Loucy (cell line): Measurements from ENCODE around the gene CUL3.

Source experiments
- H2AFZ ChIP-seq: fragments of 200-600 bp; sonication (generic); 2 replicates; pipeline ENCODE4 v1.6.0; 2016; ENCODE audit warnings: antibody characterized with exemption, mild to moderate bottlenecking, low read length, moderate library complexity
- H3F3A ChIP-seq: fragments of 200-600 bp; 2 replicates; pipeline ENCODE4 v1.6.0; 2016; ENCODE audit warnings: antibody characterized with exemption, low read depth, mild to moderate bottlenecking
- H3K27me3 ChIP-seq: fragments of 200-600 bp; sonication (generic); 2 replicates; pipeline ENCODE4 v1.6.1; 2014; ENCODE audit warnings: low read length, mild to moderate bottlenecking; ENCODE audit not compliant: insufficient read depth, poor library complexity, severe bottlenecking
- H3K36me3 ChIP-seq: fragments of 200-600 bp; sonication (generic); 2 replicates; pipeline ENCODE4 v1.6.1; 2016; ENCODE audit warnings: low read length; ENCODE audit not compliant: insufficient read depth
- H3K4me1 ChIP-seq: fragments of 200-600 bp; sonication (generic); 2 replicates; pipeline ENCODE4 v1.5.1; 2014; ENCODE audit warnings: low read length, mild to moderate bottlenecking; ENCODE audit not compliant: insufficient read depth, poor library complexity, severe bottlenecking
- H3K4me2 ChIP-seq: fragments of 200-600 bp; sonication (generic); 2 replicates; pipeline ENCODE4 v1.6.0; 2014; ENCODE audit warnings: antibody characterized with exemption, low read length, low read depth, mild to moderate bottlenecking; ENCODE audit not compliant: poor library complexity, severe bottlenecking
- H3K4me3 ChIP-seq: fragments of 200-600 bp; sonication (generic); 2 replicates; pipeline ENCODE4 v1.5.1; 2014; ENCODE audit warnings: low read length, mild to moderate bottlenecking, mixed read lengths; ENCODE audit not compliant: poor library complexity, severe bottlenecking
- H3K79me2 ChIP-seq: fragments of 200-600 bp; sonication (generic); 2 replicates; pipeline ENCODE4 v1.6.1; 2014; ENCODE audit warnings: low read length; ENCODE audit not compliant: insufficient read depth
- H3K9ac ChIP-seq: fragments of 200-600 bp; sonication (generic); 2 replicates; pipeline ENCODE4 v1.6.0; 2014; ENCODE audit warnings: mild to moderate bottlenecking, low read depth, low read length, moderate library complexity; ENCODE audit not compliant: poor library complexity, severe bottlenecking
- H3K9me2 ChIP-seq: fragments of 200-600 bp; sonication (generic); replicated peaks from 2 replicates; pipeline ENCODE4 v1.6.1; 2016; ENCODE audit warnings: low read depth, low read length, mixed read lengths
- H3K9me3 ChIP-seq: fragments of 200-600 bp; sonication (generic); 2 replicates; pipeline ENCODE4 v1.6.1; 2014; ENCODE audit warnings: mild to moderate bottlenecking, antibody characterized with exemption, low read length, low read depth; ENCODE audit not compliant: insufficient read depth
- H4K20me1 ChIP-seq: fragments of 200-600 bp; sonication (generic); 2 replicates; pipeline ENCODE4 v1.6.0; 2014; ENCODE audit warnings: antibody characterized with exemption, low read length, mild to moderate bottlenecking; ENCODE audit not compliant: insufficient read depth, poor library complexity, severe bottlenecking
- EZH2phosphoT487 ChIP-seq: fragments of 200-600 bp; IDR thresholded peaks from 2 replicates; pipeline ENCODE4 v1.6.1; 2018; ENCODE audit warnings: antibody characterized with exemption, mild to moderate bottlenecking, moderate library complexity, borderline replicate concordance
- TF ChIP-seq, protein P1 (sequence below): fragments of 200-600 bp; sonication (generic); conservative IDR thresholded peaks from 2 replicates; pipeline ENCODE4 v1.5.1; 2014; ENCODE audit warnings: mild to moderate bottlenecking, antibody characterized with exemption, low read length

The CUL3 gene

DNA sequence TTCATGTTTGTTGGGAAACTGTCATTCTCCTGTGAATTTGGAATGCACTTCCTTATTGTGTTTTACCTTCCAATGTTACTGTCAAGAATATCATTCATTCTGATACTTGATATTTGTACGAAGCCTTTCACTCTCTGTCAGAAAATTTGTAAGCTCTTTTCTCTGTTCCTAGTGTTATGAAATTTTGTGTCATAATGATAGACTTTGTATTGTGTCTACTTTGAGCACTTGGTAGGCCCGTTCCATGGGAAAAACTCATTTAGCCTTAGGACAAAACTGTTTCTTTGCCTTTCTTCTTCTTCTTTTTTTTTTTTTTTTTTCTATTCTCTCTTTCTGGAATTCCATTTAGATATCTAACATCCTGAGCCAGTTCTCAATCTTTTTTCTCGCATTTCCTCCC lies 131.3 kb downstream of the CUL3 start:
- no peak overlapping the region for H3K4me3 ChIP-seq
- H3K79me2 ChIP-seq: no peaks in the 10 kb centered on the region
- H3K36me3 ChIP-seq: no peaks in the 10 kb centered on the region
- H3K4me2 ChIP-seq: no peak overlapping the region
- no peaks in the 10 kb centered on the region for H4K20me1 ChIP-seq
- H2AFZ ChIP-seq: no peak overlapping the region
- H3F3A ChIP-seq: no peaks in the 10 kb centered on the region
- H3K9me3 ChIP-seq: no peaks in the 10 kb centered on the region
- H3K9ac ChIP-seq: no peak overlapping the region
- H3K27me3 ChIP-seq: no peaks in the 10 kb centered on the region
- no peaks in the 10 kb centered on the region for H3K9me2 ChIP-seq
- TF ChIP-seq, protein P1, sequence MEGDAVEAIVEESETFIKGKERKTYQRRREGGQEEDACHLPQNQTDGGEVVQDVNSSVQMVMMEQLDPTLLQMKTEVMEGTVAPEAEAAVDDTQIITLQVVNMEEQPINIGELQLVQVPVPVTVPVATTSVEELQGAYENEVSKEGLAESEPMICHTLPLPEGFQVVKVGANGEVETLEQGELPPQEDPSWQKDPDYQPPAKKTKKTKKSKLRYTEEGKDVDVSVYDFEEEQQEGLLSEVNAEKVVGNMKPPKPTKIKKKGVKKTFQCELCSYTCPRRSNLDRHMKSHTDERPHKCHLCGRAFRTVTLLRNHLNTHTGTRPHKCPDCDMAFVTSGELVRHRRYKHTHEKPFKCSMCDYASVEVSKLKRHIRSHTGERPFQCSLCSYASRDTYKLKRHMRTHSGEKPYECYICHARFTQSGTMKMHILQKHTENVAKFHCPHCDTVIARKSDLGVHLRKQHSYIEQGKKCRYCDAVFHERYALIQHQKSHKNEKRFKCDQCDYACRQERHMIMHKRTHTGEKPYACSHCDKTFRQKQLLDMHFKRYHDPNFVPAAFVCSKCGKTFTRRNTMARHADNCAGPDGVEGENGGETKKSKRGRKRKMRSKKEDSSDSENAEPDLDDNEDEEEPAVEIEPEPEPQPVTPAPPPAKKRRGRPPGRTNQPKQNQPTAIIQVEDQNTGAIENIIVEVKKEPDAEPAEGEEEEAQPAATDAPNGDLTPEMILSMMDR: no peak
- no peak for TF ChIP-seq EZH2phosphoT487
- no peaks in the 10 kb centered on the region for H3K4me1 ChIP-seq

GRCh38 chr2:224449212-224450147 lies 135.7 kb downstream of the CUL3 start:
- Histone ChIP-seq H3K79me2 (no peaks in the 10 kb centered on the region), H4K20me1 (no peaks in the 10 kb centered on the region), H3K4me2 (no peak overlapping the region), H3K4me1 (no peaks in the 10 kb centered on the region), H3K9me2 (no peaks in the 10 kb centered on the region), H2AFZ (no peak overlapping the region), H3K4me3 (no peak overlapping the region), H3K9me3 (no peaks in the 10 kb centered on the region), H3K36me3 (no peaks in the 10 kb centered on the region), H3K27me3 (no peaks in the 10 kb centered on the region), H3K9ac (no peak overlapping the region), H3F3A (no peaks in the 10 kb centered on the region)
- TF ChIP-seq, protein P1: peak; percentile 94
- no peak for TF ChIP-seq EZH2phosphoT487

DNA sequence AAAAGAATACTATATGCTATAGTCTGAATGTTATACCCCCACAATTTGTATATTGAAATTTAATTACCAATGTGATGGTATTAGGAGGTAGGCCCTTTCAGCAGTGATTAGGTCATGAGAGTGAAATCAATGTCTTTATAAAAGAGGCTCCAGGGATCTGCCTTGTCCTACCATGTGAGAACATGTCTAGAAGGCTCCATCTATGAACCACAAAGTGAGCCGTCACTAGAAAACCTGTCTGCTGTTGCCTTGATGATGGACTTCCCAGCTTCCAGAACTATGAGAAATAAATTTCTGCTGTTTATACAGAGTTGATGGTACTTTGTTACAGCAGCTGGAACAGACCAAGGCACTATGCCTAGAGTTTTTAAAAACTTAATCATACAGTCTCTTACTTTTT lies 136.9 kb downstream of the CUL3 start:
- H3K9ac ChIP-seq: no peak overlapping the region
- H3K9me2 ChIP-seq: no peaks in the 10 kb centered on the region
- H2AFZ ChIP-seq: no peak overlapping the region
- no peak overlapping the region for H3K4me2 ChIP-seq
- H3K36me3 ChIP-seq: no peaks in the 10 kb centered on the region
- H3K4me1 ChIP-seq: peaks cover 5% of the 10 kb centered on the region
- no peaks in the 10 kb centered on the region for H4K20me1 ChIP-seq
- H3K27me3 ChIP-seq: no peaks in the 10 kb centered on the region
- TF ChIP-seq, protein P1: no peak
- no peak for TF ChIP-seq EZH2phosphoT487
- no peaks in the 10 kb centered on the region for H3F3A ChIP-seq
- H3K4me3 ChIP-seq: no peak overlapping the region
- no peaks in the 10 kb centered on the region for H3K79me2 ChIP-seq
- no peaks in the 10 kb centered on the region for H3K9me3 ChIP-seq
